ENCODE results near the gene CREB3L4. TPM values are rescaled to one million over a fixed set of nuclear protein-coding genes. Genes with fewer than 3 reads are reported as not detected.
A peak's percentile ranks its signal among the peaks of the same experiment; 100 is the strongest.

Gene CREB3L4
- polyA plus RNA-seq, 1 experiment: 8.7 TPM

DNA sequence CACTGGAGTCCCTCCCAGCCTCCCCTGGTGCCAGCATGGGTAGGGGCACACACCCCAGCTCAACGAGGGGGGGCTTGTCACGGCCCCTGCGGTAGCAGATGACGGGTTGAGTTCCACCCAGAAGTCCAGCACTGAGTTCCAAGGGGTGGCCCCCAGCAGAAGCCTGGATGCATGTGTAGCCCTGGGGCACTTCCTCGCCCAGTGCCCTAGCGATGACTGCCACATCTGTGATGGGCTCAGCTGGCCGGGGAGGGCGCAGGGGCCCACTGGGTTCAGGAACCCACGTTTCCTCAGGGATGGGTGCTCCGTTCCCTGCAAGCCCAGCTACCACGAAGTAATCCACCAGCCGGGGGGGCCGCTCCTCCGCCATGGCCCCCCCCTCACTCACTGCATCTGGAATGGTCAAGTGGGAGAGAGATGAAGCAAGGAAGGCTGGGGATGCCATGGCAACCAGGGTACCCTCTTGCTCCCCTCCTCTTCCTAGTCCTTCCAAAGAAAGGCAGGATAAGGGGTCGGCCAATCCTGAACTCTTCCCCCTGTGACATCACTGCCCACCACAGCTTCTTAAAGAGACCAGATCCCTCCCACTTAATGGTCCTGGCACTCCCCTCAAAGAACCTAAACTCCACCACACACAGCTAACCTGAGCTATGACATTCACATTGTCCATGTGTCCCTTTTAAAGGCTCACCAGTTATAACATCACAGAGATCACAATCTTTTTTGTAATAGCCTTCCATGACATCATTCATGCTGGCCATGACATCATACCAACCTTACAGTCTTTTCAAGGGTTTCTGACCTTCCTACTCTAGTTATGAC lies 23.5 kb upstream of the CREB3L4 start:
- TF ChIP-seq, protein P1, sequence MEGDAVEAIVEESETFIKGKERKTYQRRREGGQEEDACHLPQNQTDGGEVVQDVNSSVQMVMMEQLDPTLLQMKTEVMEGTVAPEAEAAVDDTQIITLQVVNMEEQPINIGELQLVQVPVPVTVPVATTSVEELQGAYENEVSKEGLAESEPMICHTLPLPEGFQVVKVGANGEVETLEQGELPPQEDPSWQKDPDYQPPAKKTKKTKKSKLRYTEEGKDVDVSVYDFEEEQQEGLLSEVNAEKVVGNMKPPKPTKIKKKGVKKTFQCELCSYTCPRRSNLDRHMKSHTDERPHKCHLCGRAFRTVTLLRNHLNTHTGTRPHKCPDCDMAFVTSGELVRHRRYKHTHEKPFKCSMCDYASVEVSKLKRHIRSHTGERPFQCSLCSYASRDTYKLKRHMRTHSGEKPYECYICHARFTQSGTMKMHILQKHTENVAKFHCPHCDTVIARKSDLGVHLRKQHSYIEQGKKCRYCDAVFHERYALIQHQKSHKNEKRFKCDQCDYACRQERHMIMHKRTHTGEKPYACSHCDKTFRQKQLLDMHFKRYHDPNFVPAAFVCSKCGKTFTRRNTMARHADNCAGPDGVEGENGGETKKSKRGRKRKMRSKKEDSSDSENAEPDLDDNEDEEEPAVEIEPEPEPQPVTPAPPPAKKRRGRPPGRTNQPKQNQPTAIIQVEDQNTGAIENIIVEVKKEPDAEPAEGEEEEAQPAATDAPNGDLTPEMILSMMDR (IDR thresholded peaks at IDR 0.05; ENCODE audit: insufficient read depth, low read depth, low read length): no peak
- no peaks in the 10 kb centered on the region for H3K27me3 ChIP-seq (ENCODE audit: control insufficient read depth, insufficient read depth, low read length)
- peaks cover 18% of the 10 kb centered on the region for H3K36me3 ChIP-seq (ENCODE audit: control insufficient read depth, insufficient read depth, low read length)
- ChIA-PET CTCF (interaction anchor here (0.6 to 3.4 kb wide), 11 partner anchors 9 to 154 kb away, joined by 3 to 14 read pairs (median 3); partner anchors contain the start of gene CREB3L4), POLR2A (interaction anchor here (0.7 kb wide), 1 partner anchor 257 kb away, joined by 3 read pairs; no protein-coding TSS in a partner anchor)
- DNase-seq (ENCODE audit: low read depth): no peak
- H3K4me3 ChIP-seq (ENCODE audit: low read depth, low read length): no peak overlapping the region

DNA sequence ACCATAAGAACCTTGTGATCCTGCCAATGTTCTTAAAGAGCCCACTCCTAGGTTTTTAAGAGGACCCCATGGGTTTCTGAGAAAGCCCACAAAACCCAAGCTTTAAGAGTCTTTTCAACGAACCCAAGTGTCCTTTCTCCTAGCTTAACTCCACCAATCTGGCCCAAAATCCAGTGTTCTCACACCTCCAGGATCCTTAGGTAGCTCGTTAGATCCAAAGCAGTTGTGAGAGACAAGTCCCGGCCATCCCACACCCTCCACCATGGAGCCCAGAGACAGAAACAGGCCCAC lies 22.9 kb upstream of the CREB3L4 start:
- DNase-seq (ENCODE audit: low read depth): no peak
- no peak overlapping the region for H3K4me3 ChIP-seq (ENCODE audit: low read depth, low read length)
- ChIA-PET POLR2A (interaction anchor here (0.7 kb wide), 1 partner anchor 257 kb away, joined by 3 read pairs; no protein-coding TSS in a partner anchor), CTCF (interaction anchor here (0.6 to 3.4 kb wide), 8 partner anchors 23 to 155 kb away, joined by 3 to 17 read pairs (median 4); partner anchors contain the start of genes CREB3L4 and RAB13)
- TF ChIP-seq, protein P1 (IDR thresholded peaks at IDR 0.05; ENCODE audit: insufficient read depth, low read depth, low read length): no peak
- H3K27me3 ChIP-seq (ENCODE audit: control insufficient read depth, insufficient read depth, low read length): no peaks in the 10 kb centered on the region
- H3K36me3 ChIP-seq (ENCODE audit: control insufficient read depth, insufficient read depth, low read length): peaks cover 19% of the 10 kb centered on the region

DNA sequence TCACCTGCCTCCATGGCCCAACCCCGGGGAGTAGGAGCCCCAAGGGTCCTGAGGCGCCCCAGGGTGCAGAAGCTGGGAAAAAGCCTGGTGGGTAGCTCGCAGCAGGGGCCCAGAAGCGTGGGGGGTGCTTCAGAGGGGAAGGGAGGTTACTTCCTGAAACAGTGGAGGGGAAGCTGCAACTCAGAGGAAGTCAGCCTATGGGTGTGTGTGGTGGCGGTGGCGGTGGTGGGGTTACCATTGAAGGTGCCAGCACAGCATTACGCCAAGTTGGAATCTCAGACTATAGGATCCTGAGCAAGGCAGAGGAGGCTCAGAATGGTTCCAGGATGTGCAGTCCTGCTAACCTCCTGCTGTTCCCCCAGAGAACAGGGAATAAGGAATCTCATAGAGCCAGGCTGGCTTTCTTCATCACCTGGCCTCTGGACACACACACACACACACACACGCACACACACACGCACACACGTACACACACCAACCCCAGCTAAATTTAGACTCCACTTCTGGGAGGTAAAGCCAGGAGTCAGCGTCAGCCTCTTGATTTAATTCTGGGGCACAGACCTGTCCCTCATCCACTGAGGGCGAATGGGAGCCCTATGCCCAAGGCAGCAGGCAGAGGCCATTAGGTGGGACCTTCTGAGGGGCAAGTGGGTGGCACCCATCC lies 22.4 kb upstream of the CREB3L4 start:
- ChIA-PET POLR2A (interaction anchor here (0.7 kb wide), 1 partner anchor 258 kb away, joined by 3 read pairs; no protein-coding TSS in a partner anchor), CTCF (interaction anchor here (0.9 to 3.4 kb wide), 13 partner anchors 11 to 155 kb away, joined by 3 to 17 read pairs (median 7); partner anchors contain the start of genes CREB3L4, CRTC2, RAB13 and SLC39A1)
- TF ChIP-seq, protein P1 (IDR thresholded peaks at IDR 0.05; ENCODE audit: insufficient read depth, low read depth, low read length): no peak
- DNase-seq (ENCODE audit: low read depth): no peak
- H3K27me3 ChIP-seq (ENCODE audit: control insufficient read depth, insufficient read depth, low read length): no peaks in the 10 kb centered on the region
- H3K36me3 ChIP-seq (ENCODE audit: control insufficient read depth, insufficient read depth, low read length): peaks cover 19% of the 10 kb centered on the region
- H3K4me3 ChIP-seq (ENCODE audit: low read depth, low read length): peak overlapping the region; percentile 56

DNA sequence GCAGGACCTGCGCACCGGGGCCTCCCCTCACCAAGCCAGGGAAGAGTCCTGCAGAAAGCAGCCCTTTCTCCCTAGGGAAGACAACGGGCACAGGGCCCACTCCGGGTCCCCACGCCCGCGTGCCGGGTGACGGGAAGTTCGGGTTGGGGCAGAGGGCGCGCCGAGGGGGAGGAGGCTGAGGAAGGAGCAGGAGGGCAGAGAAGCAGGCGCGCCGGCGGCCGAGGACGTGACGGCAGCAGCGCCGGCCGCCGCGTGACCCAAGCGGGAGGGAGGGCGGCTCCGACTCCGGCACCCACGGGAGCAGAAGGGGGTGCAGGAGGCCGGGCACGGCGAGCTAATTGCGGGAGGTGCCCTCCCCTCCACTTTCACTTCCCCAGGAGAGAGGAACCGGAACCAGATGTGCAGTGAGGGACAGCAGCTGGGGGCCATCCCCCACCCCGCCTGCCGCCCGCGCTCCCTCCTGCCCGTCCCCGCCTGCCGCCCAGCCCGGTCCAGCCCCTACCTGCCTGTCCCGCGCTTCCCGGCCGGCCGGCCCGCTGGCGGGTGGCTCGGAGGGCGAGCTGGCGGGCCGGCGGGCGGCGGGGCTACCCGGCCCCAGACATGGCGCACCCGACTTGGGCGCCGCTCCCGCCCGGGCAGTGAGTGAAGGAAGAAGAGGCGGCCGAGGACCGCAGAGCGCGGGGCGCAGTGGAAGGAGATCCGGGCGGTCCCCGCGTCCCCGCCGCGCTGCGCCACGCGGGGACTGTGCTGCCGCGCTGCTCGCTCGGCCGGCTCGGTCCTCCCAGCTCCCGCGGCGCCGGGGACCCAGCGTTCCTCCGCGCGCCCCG lies 21.7 kb upstream of the CREB3L4 start:
- ChIA-PET POLR2A (no interaction called here), CTCF (interaction anchor here (0.6 to 3.4 kb wide), 28 partner anchors 9 to 594 kb away, joined by 3 to 17 read pairs (median 4); partner anchors contain the start of genes CREB3L4, CRTC2, GATAD2B and RAB13)
- H3K36me3 ChIP-seq (ENCODE audit: control insufficient read depth, insufficient read depth, low read length): peaks cover 18% of the 10 kb centered on the region
- TF ChIP-seq, protein P1 (IDR thresholded peaks at IDR 0.05; ENCODE audit: insufficient read depth, low read depth, low read length): no peak
- DNase-seq (ENCODE audit: low read depth): no peak
- H3K4me3 ChIP-seq (ENCODE audit: low read depth, low read length): peak overlapping the region; percentile 56
- no peaks in the 10 kb centered on the region for H3K27me3 ChIP-seq (ENCODE audit: control insufficient read depth, insufficient read depth, low read length)
